HG03066 (cell line): ENCODE measurements around the gene TMPRSS11B.
A peak's percentile ranks its signal among the peaks of the same experiment; 100 is the strongest.
"Not testable (repeated sequence)": the region's sequence is repeated elsewhere in the genome, so short reads cannot be mapped to it uniquely, and the experiment has no call there.

ENCODE experiments used
- ATAC-seq: cut with Tn5 transposase; IDR thresholded peaks from one replicate; pipeline ENCODE4 v1.9.1; 2021; ENCODE audit warnings: low read depth; ENCODE audit not compliant: unreplicated experiment

Gene TMPRSS11B, protein sequence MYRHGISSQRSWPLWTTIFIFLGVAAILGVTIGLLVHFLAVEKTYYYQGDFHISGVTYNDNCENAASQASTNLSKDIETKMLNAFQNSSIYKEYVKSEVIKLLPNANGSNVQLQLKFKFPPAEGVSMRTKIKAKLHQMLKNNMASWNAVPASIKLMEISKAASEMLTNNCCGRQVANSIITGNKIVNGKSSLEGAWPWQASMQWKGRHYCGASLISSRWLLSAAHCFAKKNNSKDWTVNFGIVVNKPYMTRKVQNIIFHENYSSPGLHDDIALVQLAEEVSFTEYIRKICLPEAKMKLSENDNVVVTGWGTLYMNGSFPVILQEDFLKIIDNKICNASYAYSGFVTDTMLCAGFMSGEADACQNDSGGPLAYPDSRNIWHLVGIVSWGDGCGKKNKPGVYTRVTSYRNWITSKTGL

GRCh38 chr4:68245594-68245993, at the start of gene TMPRSS11B:
TMPRSS11B (minus strand) TSS chr4:68245694; CDS start chr4:68245558, 136 bp downstream.
- ATAC-seq: no peak

DNA sequence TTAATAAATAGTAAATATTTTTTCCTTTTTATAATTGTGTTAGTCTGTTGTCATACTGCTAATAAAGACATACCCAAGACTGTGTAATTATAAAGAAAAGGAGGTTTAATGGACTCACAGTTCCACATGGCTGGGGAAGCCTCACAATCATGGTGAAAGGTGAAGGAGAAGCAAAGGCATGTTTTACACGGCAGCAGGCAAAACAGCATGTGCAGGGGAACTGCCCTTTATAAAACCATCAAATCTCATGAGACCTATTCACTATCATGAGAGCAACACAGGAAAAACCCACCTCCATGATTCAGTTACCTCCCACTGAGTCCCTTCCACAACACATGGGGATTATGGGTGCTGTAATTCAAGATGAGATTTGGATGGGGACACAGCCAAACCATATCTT, 45.8 kb upstream of the TMPRSS11B start:
- no peak for ATAC-seq

DNA sequence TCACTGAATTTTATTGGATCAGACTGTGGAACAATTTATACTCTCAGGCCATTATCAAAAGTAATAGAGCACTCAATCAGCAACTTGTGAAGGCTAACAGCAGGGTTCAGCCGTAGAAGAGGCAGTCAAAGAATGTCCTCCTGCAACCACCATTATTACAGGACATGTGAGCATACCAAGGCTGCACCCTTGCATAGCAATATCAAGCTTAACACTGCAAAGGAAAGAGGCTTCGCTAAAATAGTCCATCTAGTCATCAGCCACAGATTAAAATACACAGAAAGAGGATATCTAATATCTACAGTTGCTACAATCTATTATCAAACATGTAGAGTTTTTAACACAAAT, 42.9 kb upstream of the TMPRSS11B start:
- ATAC-seq: no peak

GRCh38 chr4:68287704-68288392, 42.4 kb upstream of the TMPRSS11B start:
- no peak for ATAC-seq

- ATAC-seq: no peak
Measured at GRCh38 chr4:68283714-68284113, 38.2 kb upstream of the TMPRSS11B start.

GRCh38 chr4:68283095-68283494, 37.6 kb upstream of the TMPRSS11B start:
- ATAC-seq: no peak

GRCh38 chr4:68281796-68282740, 36.6 kb upstream of the TMPRSS11B start:
- ATAC-seq: not testable (repeated sequence)

DNA sequence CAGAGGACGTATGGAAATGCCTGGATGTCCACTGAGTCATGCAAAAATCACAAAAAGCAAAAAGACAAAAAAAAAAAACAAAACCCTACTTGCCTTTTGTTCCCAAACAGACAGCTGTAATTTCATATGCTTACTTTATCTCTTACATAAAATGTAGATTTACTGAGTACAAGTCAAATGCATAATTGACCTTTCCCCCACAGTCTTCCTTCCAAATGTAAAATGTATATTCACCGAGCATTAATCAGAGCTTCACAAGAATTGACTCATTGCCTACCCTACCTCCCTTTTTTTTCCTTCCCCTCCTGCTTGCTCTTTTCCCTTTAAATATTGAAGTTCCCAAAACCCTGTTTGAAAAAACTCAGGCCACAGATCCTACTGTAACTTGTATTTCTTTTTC, 32.5 kb upstream of the TMPRSS11B start:
- ATAC-seq: no peak

- ATAC-seq: no peak
Measured at GRCh38 chr4:68277627-68278026, 32.1 kb upstream of the TMPRSS11B start.

DNA sequence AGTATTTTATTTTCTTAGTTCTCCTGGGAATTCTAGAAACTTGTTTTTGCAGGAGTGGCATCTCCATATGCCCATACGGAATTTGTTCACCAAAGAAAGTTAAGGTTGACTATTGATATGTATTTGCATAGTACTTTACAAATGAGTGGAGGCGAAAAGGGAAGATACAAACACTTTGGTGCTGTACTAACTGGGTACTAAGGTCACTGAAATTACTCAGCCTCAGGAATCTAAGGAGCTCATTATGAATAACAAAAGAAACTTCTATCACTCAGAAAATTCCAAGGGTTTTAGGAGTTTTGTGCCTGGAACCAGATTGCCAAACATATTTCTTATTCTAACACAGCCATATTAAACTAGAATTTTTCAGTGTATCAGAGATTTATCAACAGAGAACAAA, 27.4 kb upstream of the TMPRSS11B start:
- ATAC-seq: no peak

GRCh38 chr4:68272380-68272779, 26.9 kb upstream of the TMPRSS11B start:
- ATAC-seq: peak; percentile 48

- ATAC-seq: peak; percentile 43
Measured at GRCh38 chr4:68271851-68272357, 26.4 kb upstream of the TMPRSS11B start.

DNA sequence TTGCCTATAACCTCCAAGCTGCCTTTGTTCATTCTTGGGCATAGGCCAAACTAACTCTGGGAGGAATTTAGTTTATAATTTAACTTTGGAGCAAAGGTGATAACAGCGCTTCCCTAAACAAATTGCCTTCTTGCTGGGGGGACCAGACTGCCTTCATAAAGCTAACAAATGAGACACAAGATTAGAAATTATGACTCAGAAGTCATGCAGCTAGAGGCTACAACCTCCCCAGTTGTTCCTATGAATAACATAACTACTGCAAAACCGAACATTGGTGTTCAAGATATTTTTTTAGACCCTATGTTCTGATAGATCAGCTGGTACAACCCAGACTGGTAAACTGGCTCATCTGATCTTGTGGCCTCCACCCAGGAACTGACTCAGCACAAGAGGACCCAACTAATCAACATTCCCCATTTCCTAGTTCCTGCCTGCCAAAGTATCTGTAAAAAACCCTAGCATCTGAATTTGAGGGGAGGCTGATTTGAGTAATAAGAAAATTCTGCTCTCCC, 22.0 kb upstream of the TMPRSS11B start:
- no peak for ATAC-seq

DNA sequence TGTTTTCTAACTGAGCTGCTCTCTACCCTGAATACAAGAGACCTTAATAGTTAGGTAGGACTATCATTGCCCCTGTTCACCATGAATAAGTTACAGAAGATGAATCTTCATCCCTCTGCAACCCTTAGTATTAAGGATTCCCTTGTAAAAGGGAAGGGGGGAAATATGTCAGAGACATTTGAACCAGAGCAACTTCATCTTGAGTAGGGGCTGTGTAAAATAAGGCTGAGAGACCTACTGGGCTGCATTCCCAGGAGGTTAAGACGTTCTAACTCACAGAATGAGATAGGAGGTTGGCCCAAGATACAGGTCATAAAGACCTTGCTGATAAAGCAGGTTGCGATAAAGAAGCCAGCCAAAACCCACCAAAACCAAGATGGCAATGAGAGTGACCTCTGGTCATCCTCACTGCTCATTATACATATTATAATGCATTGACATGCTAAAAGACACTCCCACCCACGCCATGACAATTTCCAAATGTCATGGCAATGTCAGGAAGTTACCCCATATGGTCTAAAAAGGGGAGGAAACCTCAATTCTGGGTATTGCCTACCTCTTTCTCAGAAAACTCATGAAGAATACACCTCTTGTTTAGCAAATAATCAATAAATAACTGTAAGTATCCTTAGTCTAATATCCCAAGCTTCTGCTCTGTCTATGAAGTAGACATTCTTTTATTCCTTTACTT, 19.5 kb upstream of the TMPRSS11B start:
- ATAC-seq: no peak

GRCh38 chr4:68259191-68259590, 13.7 kb upstream of the TMPRSS11B start:
- no peak for ATAC-seq

GRCh38 chr4:68257719-68258118, 12.2 kb upstream of the TMPRSS11B start:
- ATAC-seq: no peak

DNA sequence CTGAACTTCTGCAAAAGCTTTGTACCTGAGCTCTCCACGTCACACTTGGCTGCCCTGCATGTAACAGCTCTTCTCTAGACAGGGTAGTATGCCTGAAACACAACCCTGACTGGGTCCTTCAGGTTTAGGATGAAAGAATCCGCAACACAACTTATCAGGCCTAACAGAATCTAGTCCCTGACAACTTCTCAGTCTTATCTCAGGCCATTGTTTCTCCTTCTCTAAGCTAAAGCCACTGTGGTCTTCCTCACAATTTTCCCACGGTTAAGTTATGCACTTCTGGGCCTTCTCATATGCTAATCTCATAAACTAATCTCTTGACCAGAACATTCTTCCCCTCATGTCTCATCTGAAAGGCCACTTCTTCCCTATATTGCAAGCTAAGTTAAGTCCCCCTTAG, 10.8 kb upstream of the TMPRSS11B start:
- ATAC-seq: no peak

GRCh38 chr4:68250151-68250930, 4.8 kb upstream of the TMPRSS11B start:
- ATAC-seq: no peak

GRCh38 chr4:68249434-68249833, 3.9 kb upstream of the TMPRSS11B start:
- ATAC-seq: peak; percentile 72
